DOHH2 (cell line): ENCODE data around the gene TYMS.

ENCODE experiments used
- CTCF ChIP-seq: fragments of 200-600 bp; sonication (generic); IDR thresholded peaks from one replicate; pipeline ENCODE4 v1.5.1; 2014; ENCODE audit warnings: antibody characterized with exemption, mild to moderate bottlenecking, low read depth, low read length; ENCODE audit not compliant: poor library complexity, severe bottlenecking
- EZH2phosphoT487 ChIP-seq: fragments of 200-600 bp; sonication (generic); IDR thresholded peaks from 2 replicates; pipeline ENCODE4 v1.6.1; 2017; ENCODE audit warnings: borderline replicate concordance, mild to moderate bottlenecking, antibody characterized with exemption, low read length, moderate library complexity, mixed read lengths

GRCh38 chr18:614193-614592 lies 43.3 kb upstream of the TYMS start:
- no peak for TF ChIP-seq CTCF
- TF ChIP-seq EZH2phosphoT487: no peak
